ENCODE measurements around the gene SEC22B. TPM values are rescaled to one million over a fixed set of nuclear protein-coding genes. Genes with fewer than 3 reads are reported as not detected.
"Not testable (repeated sequence)": the region's sequence is repeated elsewhere in the genome, so short reads cannot be mapped to it uniquely, and the experiment has no call there.

Gene SEC22B
- total RNA-seq, 2 donors from 2014 or later: 24.2 to 28.1 TPM

- ATAC-seq: peak; percentile 42
- DNase-seq; intact Hi-C loops (cut with DNase I, micrococcal nuclease): not testable (repeated sequence)
Observed at GRCh38 chr1:120123813-120124510, 52.4 kb downstream of the SEC22B start.

- DNase-seq; intact Hi-C loops (cut with DNase I, micrococcal nuclease): not testable (repeated sequence)
- ATAC-seq: peak; percentile 49
Observed at GRCh38 chr1:120122262-120122893, 53.9 kb downstream of the SEC22B start.

GRCh38 chr1:120121830-120122229 lies 54.5 kb downstream of the SEC22B start:
- not testable (repeated sequence) for ATAC-seq

GRCh38 chr1:120120525-120120924 lies 55.8 kb downstream of the SEC22B start:
- not testable (repeated sequence) for ATAC-seq

More at GRCh38 chr1:120121830-120122229, 54.5 kb downstream of the SEC22B start:
- intact Hi-C loops (cut with DNase I, micrococcal nuclease); DNase-seq: not testable (repeated sequence)

GRCh38 chr1:120117371-120118177 lies 58.7 kb downstream of the SEC22B start:
- ATAC-seq: peak; percentile 72
- DNase-seq: peak; percentile 28 to 46
- intact Hi-C loops (cut with DNase I, micrococcal nuclease): not testable (repeated sequence)

More at GRCh38 chr1:120120525-120120924, 55.8 kb downstream of the SEC22B start:
- DNase-seq; intact Hi-C loops (cut with DNase I, micrococcal nuclease): not testable (repeated sequence)

- DNase-seq; intact Hi-C loops (cut with DNase I, micrococcal nuclease); ATAC-seq: not testable (repeated sequence)
Observed at GRCh38 chr1:120116094-120116493, 60.2 kb downstream of the SEC22B start.

GRCh38 chr1:120113134-120113533 lies 63.2 kb downstream of the SEC22B start:
- peak; percentile 90 for ATAC-seq
- intact Hi-C loops (cut with DNase I, micrococcal nuclease): not testable (repeated sequence)

GRCh38 chr1:120112212-120112611 lies 64.1 kb downstream of the SEC22B start:
- DNase-seq; ATAC-seq; intact Hi-C loops (cut with DNase I, micrococcal nuclease): not testable (repeated sequence)

More at GRCh38 chr1:120113134-120113533, 63.2 kb downstream of the SEC22B start:
- not testable (repeated sequence) for DNase-seq

GRCh38 chr1:120111771-120112170 lies 64.5 kb downstream of the SEC22B start:
- DNase-seq; ATAC-seq; intact Hi-C loops (cut with DNase I, micrococcal nuclease): not testable (repeated sequence)

GRCh38 chr1:120111008-120111407 lies 65.3 kb downstream of the SEC22B start:
- ATAC-seq: peak; percentile 35
- DNase-seq; intact Hi-C loops (cut with DNase I, micrococcal nuclease): not testable (repeated sequence)

- ATAC-seq; intact Hi-C loops (cut with DNase I, micrococcal nuclease); DNase-seq: not testable (repeated sequence)
Observed at GRCh38 chr1:120109656-120110055, 66.7 kb downstream of the SEC22B start.

- DNase-seq; ATAC-seq; intact Hi-C loops (cut with DNase I, micrococcal nuclease): not testable (repeated sequence)
Observed at GRCh38 chr1:120109180-120109579, 67.1 kb downstream of the SEC22B start.

GRCh38 chr1:120105288-120105687 lies 71.0 kb downstream of the SEC22B start:
- ATAC-seq; DNase-seq; intact Hi-C loops (cut with DNase I, micrococcal nuclease): not testable (repeated sequence)

- intact Hi-C loops (cut with DNase I, micrococcal nuclease); DNase-seq; ATAC-seq: not testable (repeated sequence)
Observed at GRCh38 chr1:120103768-120104167, 72.6 kb downstream of the SEC22B start.

- ATAC-seq; intact Hi-C loops (cut with DNase I, micrococcal nuclease); DNase-seq: not testable (repeated sequence)
Observed at GRCh38 chr1:120101593-120101992, 74.7 kb downstream of the SEC22B start.

Data from left colon (tissue), 2 donors.